Esophagus muscularis mucosa (tissue), 4 donors: ENCODE data around the gene ZNF423. TPM values are rescaled to one million over a fixed set of nuclear protein-coding genes. Genes with fewer than 3 reads are reported as not detected.
"Not testable (repeated sequence)": the region's sequence is repeated elsewhere in the genome, so short reads cannot be mapped to it uniquely, and the experiment has no call there.

Experiments used
- DNase-seq: peaks from one replicate; pipeline ENCODE4 v3.0.0-alpha.2; 2017; ENCODE audit errors: extremely low spot score
- H3K27ac ChIP-seq, 4 donors: fragments of 200-600 bp; sonication (generic); replicated peaks in 1 of 4; 1 replicate in 3 of 4; 2 replicates in 1 of 4; pipeline ENCODE4 v1.5.1; 2016 to 2019; ENCODE audit warnings: mild to moderate bottlenecking in 1 of 4
- H3K27me3 ChIP-seq, 4 donors: fragments of 200-600 bp; sonication (generic); one replicate each; pipeline versions ENCODE4 v1.5.1 to v1.6.0; 2016 to 2019
- H3K36me3 ChIP-seq, 4 donors: fragments of 200-600 bp; sonication (generic); one replicate each; pipeline ENCODE4 v1.5.1; 2016 to 2019
- H3K4me1 ChIP-seq, 4 donors: fragments of 200-600 bp; sonication (generic); one replicate each; pipeline ENCODE4 v1.5.1; 2016 to 2019
- H3K4me3 ChIP-seq, 4 donors: fragments of 200-600 bp; sonication (generic); 1 replicate in 2 of 4; 2 replicates in 2 of 4; pipeline ENCODE4 v1.5.1; 2016 to 2019; ENCODE audit warnings: mild to moderate bottlenecking in 4 of 4, moderate library complexity in 1 of 4
- H3K9me3 ChIP-seq, 4 donors: fragments of 200-600 bp; sonication (generic); 1 replicate in 3 of 4; 2 replicates in 1 of 4; pipeline ENCODE4 v1.5.1; 2016 to 2019
- CTCF ChIP-seq, 3 experiments: fragments of 200-600 bp in 2 of 3; fragments of 450-650 bp in 1 of 3; sonication (generic) in 2 of 3; IDR thresholded peaks; one replicate each; pipeline ENCODE4 v1.5.1; 2017 to 2019; ENCODE audit warnings: antibody characterized with exemption in 3 of 3, mild to moderate bottlenecking in 2 of 3, moderate library complexity in 1 of 3
- EP300 ChIP-seq: sonication (generic); formaldehyde crosslinking; IDR thresholded peaks from one replicate; pipeline ENCODE4 v1.6.1; 2017; ENCODE audit warnings: antibody characterized with exemption
- POLR2A ChIP-seq: fragments of 450-650 bp; IDR thresholded peaks from one replicate; pipeline ENCODE4 v1.6.1; 2017; ENCODE audit warnings: antibody characterized with exemption, moderate library complexity, mild to moderate bottlenecking, low read depth
- POLR2AphosphoS5 ChIP-seq, 2 donors: sonication (generic); formaldehyde crosslinking; IDR thresholded peaks; one replicate each; pipeline ENCODE4 v1.6.1; 2017; ENCODE audit warnings: antibody characterized with exemption in 2 of 2
- WGBS: methylation state at CpG from one replicate; pipeline ENCODE4 v1.1.5; 2018; 5-methylcytosine and 5-hydroxymethylcytosine counted together
- intact Hi-C: fragments of 100-400 bp; cut with DNase I; formaldehyde crosslinking; loops from one replicate; pipeline ENCODE4 v1.15.1; 2023
- total RNA-seq, 4 donors: library from RNA; depleted of rRNA; stranded (reverse); fragments of >200 nt; gene quantifications; one replicate each; pipeline versions ENCODE4 v1.1.0 to v1.2.1, GENCODE V29; 2016

Gene ZNF423
- total RNA-seq, 4 donors from 2014 or later, result 8.7 to 22.5 (median 10.3) TPM

GRCh38 chr16:49684696-49685095, 171.2 kb downstream of the ZNF423 start:
- H3K9me3 ChIP-seq, result no peaks in the 10 kb centered on the region
- TF ChIP-seq EP300 (no peak), CTCF (IDR thresholded peaks at IDR 0.05) (no peak), POLR2A (no peak), POLR2AphosphoS5 (IDR thresholded peaks at IDR 0.05) (no peak)
- H3K36me3 ChIP-seq, result peaks cover 0 to 5% (median 0%) of the 10 kb centered on the region in 4 donors
- H3K4me3 ChIP-seq, result no peak overlapping the region
- no peaks in the 10 kb centered on the region for H3K27me3 ChIP-seq
- no peak for DNase-seq
- intact Hi-C loops, result no loop called here
- WGBS, result 80% methylated on average over 5 of the region's 10 CpGs
- H3K4me1 ChIP-seq, result no peaks in the 10 kb centered on the region
- H3K27ac ChIP-seq, result no peak overlapping the region

GRCh38 chr16:49682577-49683165, 173.2 kb downstream of the ZNF423 start:
- intact Hi-C loops, result no loop called here
- Histone ChIP-seq H3K27ac (no peak overlapping the region), H3K4me3 (no peak overlapping the region), H3K4me1 (no peaks in the 10 kb centered on the region), H3K27me3 (no peaks in the 10 kb centered on the region), H3K36me3 (no peaks in the 10 kb centered on the region), H3K9me3 (no peaks in the 10 kb centered on the region)
- TF ChIP-seq EP300 (no peak), CTCF (IDR thresholded peaks at IDR 0.05) (no peak), POLR2AphosphoS5 (IDR thresholded peaks at IDR 0.05) (no peak), POLR2A (no peak)
- 92% methylated on average over 9 of the region's 16 CpGs for WGBS
- no peak for DNase-seq

- Histone ChIP-seq H3K4me3 (no peak overlapping the region), H3K9me3 (no peaks in the 10 kb centered on the region), H3K27ac (no peak overlapping the region), H3K4me1 (no peaks in the 10 kb centered on the region), H3K27me3 (no peaks in the 10 kb centered on the region), H3K36me3 (no peaks in the 10 kb centered on the region)
- no peak for DNase-seq
- TF ChIP-seq CTCF (IDR thresholded peaks at IDR 0.05) (no peak), POLR2AphosphoS5 (IDR thresholded peaks at IDR 0.05) (no peak), EP300 (no peak), POLR2A (no peak)
- intact Hi-C loops, result no loop called here
- WGBS, result 79% methylated on average over 9 of the region's 9 CpGs
Measured at GRCh38 chr16:49681217-49681883, 174.6 kb downstream of the ZNF423 start.

- Histone ChIP-seq H3K9me3 (no peaks in the 10 kb centered on the region), H3K27me3 (no peaks in the 10 kb centered on the region), H3K36me3 (no peaks in the 10 kb centered on the region), H3K4me1 (peaks cover 0 to 5% (median 0%) of the 10 kb centered on the region in 4 donors), H3K27ac (no peak overlapping the region), H3K4me3 (no peak overlapping the region)
- 96% methylated on average over 5 of the region's 7 CpGs for WGBS
- no peak for TF ChIP-seq EP300
- TF ChIP-seq POLR2AphosphoS5 (IDR thresholded peaks at IDR 0.05), result no peak
- no peak for TF ChIP-seq POLR2A
- DNase-seq, result no peak
- intact Hi-C loops, result no loop called here
Measured at GRCh38 chr16:49679095-49679494, 176.8 kb downstream of the ZNF423 start.

- intact Hi-C loops, H3K4me1 ChIP-seq, H3K27me3 ChIP-seq, H3K36me3 ChIP-seq, H3K4me3 ChIP-seq, DNase-seq, H3K27ac ChIP-seq, H3K9me3 ChIP-seq: not testable (repeated sequence)
- 94% methylated on average over 6 of the region's 6 CpGs for WGBS
Measured at GRCh38 chr16:49677661-49678060, 178.3 kb downstream of the ZNF423 start.
